HL-60/S4 treated with retinoic acid at 250 ng/mL for 4 days and 3 days (cell line): Measurements from ENCODE around the gene STEEP1.

Source experiments
- in situ Hi-C: fragments of 300-500 bp; cut with MboI; formaldehyde crosslinking; loops from 2 replicates; pipeline ENCODE4 v1.7.0; 2022; ENCODE audit warnings: low sequenced_read_pairs

Gene STEEP1

DNA sequence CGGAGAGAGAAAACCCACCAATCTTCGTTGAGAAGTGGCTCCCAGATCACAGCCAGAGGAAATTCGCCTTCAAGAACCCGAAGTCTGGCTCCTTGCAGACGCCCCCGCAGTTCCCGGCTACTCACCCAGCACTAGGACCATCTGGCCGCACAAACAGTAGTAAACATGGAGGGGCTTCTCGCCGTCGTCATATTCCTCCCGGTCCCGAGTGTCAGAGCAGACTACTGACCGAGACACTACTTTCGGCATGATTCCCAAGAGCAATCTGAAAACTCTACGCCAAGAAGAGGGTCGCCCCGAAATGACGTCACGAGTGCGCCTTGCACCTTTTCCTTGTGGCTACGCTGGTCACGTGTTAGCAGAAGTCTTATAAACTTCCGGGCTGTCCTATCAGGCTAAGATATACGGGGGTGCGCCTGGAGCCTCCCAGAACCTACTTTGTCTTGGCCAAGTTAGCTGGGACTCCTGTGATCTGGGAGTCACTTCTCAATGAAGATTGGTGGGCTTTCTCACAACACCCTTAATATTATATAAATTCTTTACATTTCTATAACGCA, at the start of gene STEEP1:
Gene STEEP1 (minus strand): TSS at position 303 of the 557 bp plus-strand sequence. CDS start 54 bp downstream, at position 249.
- in situ Hi-C loops = no loop called here

DNA sequence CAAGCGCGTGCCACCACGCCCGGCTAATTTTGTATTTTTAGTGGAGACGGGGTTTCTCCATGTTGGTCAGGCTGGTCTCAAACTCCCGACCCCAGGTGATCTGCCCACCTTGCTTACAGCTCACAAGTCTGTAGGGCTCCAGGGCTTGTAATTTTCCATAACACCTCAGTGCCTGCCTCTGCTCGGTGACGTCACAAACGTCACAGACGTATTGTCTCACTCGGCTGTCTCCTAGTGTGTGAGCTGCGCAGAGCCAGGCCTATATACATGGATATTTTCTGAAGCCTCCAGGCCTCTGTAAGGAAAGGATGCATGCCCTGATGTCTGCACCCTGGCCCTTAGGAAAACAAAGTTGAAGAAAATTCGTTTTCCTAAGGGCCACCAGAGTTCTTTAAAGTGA, 49.6 kb upstream of the STEEP1 start:
- in situ Hi-C loops = no loop called here

DNA sequence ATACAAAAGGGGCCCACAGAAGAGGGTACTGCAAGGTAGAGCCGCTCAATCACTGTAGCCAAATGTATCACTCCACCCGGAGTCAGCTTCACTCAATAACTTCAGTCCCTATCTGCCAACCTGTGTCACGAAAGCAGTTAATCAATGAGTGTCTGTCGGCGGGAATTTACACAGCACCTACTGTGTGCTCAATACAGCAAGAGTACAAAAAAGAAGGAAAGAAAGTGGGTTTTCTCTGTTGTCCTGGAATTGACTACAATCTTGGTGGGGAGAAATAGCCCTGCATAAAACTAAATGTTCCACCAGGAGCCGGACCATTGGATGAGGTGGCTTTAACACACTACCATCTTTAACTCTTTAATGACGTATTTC, 41.8 kb upstream of the STEEP1 start:
- in situ Hi-C loops = no loop called here

DNA sequence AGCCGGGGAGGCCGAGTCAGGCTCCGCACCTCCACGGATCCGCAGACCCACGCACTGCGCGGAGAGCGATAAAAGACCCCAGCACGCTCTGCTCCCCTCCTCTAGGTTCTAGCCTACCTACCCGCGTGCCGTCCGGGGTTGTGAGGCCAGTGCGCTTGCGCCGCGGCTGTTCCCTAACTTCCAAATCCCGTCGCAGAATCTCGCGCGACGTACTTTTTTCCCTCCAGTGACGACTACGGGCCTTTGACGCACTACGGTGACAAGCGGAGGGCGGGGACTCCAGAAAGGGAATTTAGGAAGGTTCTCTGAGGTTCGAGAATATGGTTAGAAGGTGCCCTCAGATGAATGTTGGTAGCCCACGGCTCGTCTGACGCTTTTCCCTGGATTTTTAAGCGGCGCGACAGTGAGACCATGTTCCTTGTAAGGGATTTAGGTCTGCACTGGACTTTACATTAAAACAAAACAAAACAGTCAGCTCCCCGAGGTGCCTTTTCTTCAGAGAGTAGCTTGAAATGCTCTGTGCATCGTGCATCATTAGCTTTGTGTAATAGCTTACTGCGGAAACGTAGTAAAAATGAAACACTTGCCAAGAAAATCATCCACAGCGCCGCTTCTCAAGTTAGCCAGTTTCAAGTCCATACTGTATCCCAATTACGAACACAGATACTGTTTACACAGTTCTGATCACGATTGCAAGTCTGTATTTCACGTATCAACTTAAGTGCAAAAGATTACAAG, 41.2 kb upstream of the STEEP1 start, which contains the start of gene NKRF:
Gene NKRF (minus strand): TSS at position 145 of the 738 bp plus-strand sequence.
- in situ Hi-C loops = no loop called here

DNA sequence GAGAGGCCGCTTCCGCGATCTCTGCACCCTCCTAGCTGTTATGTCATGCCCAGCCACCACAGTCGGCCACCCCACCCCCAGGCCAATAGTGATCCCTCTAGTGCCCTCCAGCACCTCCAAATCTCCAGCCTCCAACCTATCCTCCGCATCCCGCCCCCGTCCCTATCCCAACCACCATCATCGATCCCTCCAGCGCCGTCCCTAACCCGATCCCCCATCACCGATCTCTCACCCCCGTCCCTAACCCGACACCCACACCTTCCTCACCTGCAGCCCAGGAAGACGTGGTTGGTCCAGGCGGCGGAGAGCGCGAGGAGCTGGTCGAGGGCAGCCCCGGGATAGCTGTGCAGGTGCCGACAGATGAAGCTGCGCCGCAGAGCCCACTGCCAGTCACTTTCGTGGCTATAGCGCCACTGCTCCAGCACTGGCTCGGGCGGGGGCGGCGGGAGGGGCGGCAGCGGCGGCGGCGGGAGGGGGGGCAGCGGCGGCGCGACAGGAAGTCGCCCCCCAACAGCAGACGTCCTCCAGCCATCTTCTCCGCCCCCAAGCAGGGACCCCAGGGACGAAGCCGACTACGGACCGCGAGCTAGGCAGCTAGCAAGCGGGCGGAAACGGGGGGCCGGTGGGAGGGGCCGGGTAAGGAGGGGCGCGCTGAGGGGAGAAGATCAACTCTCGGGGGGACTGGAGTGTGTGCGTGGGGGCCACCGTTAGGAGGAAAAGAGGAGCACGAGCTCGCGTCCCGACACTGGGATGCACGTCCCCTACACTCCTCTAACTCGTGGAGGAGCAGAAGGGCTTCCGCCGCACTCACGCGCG, 40.5 kb upstream of the STEEP1 start:
- in situ Hi-C loops = no loop called here

DNA sequence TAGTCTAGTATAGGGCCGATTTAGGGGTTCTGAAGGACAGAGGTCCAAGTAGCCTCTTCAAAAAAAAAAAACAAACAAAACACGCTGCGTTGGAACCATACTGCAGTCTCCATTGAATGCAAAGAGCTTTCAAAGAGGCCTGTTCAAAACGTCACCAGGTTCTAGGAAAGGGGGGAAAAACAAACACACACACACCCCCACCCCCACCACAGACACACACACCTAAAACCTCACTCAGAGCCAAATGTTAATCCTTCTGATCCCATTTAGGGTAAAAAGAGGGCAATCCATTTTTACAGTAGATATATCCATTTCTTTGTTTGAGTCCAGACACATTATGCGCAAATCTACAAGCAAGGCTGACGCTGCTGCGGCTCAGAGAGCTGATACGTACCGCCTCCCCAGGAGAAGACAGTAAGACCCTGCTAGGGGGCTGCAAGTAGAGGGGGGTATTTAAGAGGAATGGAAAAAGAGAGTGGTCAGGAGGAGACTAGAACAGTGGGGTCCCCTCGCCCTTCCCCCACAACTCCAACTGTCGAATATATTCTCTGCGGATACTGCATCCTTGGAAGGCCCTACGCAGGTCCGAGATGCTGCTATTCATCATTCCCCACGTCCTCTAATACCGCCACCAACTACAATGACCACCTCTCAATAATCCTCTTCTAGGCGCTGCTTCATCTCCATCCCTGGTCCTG, 39.7 kb upstream of the STEEP1 start:
- in situ Hi-C loops = no loop called here

DNA sequence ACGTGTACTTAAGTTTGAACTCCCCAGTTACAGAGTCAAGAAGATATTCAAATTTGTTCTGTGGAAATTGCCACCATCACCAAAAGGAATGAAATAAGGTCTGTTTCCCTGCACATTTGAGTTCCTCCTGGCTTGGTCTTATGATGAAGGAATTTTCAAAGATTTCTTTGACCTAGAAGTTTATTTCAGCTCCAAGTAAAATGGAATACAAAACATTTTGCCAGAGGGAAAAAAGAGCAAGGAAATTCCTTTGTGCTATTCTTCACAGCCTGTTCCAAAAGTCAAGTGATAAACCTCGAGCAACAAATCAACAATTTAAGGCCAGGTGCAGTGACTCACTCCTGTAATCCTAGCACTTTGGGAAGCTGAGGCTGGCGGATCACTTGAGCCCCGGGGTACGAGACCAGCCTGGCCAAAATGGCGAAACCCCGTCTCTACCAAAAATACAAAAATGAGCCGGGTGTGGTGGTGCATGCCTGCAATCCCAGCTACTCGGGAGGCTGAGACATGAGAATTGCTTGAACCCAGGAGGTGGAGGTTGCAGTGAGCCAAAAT, 37.6 kb upstream of the STEEP1 start:
- in situ Hi-C loops = no loop called here

DNA sequence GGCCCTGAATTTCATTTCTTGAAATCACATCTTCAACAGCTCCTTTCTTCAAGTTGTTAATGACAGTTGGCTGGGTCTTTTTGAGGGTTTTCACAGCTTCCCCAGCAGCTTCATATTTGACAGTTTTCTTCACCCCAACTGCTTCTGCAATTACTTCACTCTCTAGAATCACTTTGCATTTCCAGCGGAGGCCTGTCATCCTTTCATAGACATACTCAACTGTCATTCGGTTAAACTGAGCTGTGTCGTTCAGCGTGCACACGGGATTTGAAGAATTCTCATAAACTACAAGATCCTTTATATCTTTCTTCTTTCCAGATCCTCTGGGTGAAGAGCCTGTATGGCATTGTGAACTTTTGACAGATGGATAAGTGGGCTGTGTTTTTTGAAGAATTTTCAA, 24.6 kb upstream of the STEEP1 start:
- in situ Hi-C loops = no loop called here

DNA sequence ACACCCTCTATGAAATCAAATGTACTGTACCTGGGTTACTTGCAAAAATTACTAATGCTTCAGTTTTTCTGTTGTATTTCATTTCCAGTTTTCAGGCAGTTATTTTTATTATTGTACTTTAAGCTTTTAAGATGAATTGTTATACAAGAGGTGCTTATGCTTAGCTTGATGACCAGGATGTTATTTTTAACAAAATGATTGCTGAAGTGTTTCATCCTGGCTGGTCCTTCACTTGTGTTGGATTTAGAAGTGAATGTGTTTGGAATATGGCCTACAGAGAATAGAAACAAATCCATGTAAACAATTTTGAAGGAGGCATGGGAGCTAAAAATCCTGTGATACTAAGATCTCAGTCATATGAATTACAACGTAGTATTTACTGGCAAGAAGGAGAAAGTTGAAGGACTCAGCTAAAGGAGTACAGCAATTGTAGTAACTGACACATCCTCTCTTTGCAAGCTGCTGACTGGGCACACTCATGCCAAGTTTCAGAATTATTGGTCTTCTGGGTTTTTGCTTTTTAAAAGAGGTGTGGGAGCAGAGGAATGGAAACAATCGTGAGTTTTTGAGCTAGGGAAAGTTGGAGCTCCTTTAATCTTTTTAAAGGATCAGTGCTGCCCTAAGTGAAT, 18.3 kb upstream of the STEEP1 start:
- in situ Hi-C loops = no loop called here

DNA sequence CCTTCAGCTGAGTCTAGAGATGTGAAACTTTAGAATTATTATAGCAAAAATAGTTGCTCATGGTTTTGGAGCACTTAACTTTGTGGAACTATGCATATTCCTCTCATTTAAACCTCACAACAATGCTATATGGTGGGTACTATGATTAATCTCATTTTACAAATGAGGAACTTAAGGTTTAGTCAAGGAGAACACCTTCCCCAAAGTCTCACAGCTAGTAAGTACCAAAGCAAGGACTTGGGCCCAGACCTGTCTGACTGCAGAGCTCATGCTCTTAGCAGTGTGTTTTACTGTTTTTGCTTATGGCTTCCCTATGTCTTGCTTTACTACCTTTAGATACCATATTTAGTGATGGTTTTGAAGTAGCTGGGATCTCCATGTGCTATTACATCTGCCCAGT, 14.2 kb upstream of the STEEP1 start:
- in situ Hi-C loops = no loop called here

DNA sequence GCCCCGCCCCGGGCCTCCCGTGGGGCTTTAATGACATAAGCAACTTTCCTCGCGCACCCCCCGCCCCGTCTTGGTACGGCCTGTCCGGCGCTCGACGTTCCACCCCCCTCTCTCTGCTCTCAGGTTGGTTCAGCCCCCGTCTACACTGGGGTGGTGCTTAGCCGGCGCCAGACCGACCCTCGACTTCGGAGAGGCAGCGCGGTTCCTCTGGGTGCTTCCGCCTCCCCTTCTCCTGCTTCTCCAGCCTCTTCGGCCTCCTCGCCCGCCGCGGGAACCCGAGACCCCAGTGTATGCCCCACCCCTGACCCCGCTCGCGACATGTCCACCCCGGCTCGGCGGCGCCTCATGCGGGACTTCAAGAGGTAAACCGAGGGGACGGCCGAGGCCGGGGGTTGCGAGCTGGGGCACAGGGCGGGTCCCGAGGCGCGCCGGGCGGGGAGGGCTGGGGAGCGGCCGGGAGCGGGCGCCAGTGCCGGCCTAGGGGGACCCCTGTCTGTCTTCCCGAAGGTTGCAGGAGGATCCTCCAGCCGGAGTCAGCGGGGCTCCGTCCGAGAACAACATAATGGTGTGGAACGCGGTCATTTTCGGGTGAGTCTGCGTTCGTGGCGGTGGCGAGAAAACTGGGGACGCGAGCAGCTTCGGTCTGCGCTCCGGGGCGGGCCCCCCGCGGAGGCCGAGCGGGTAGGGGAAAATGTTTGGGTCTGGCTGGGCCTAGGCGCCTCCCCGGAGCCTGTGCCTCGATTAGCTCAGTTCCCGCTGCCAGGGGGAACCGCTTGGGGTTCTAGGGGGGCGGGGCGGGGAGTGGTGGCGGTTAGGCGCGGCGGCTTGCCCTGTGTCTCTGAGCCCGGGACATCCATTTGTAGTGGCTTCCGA, 9.4 kb upstream of the STEEP1 start, which contains the start of gene UBE2A:
Gene UBE2A (plus strand): TSS at position 170 of the 873 bp plus-strand sequence. CDS start 149 bp downstream, at position 319.
- in situ Hi-C loops = no loop called here

DNA sequence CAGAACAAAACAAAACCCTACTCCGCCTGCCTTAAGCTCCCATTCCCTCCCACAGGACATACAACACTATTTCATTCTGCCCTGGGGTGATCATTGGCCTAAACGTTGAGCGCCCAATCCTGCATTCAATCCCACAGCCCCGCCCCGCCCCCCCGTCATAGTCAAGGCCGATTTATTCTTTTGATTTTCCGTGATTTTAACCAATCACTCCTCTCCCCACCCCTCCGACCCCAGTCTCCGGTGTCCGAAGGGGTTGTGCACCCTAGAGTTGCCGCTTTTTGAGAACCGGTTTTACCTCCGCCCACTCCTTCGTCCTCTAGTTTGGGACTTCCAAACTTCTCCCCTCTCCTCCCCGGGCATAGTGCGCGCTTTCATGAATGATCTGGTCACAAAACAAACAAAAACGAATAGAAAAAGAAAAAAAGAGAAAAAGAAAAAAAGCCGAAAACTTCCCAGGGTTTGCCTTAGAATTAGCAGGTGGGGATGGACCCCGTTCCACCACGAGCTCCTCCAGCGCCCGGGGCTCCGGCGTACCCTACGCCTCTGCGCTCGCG, 8.7 kb upstream of the STEEP1 start:
- in situ Hi-C loops = no loop called here

DNA sequence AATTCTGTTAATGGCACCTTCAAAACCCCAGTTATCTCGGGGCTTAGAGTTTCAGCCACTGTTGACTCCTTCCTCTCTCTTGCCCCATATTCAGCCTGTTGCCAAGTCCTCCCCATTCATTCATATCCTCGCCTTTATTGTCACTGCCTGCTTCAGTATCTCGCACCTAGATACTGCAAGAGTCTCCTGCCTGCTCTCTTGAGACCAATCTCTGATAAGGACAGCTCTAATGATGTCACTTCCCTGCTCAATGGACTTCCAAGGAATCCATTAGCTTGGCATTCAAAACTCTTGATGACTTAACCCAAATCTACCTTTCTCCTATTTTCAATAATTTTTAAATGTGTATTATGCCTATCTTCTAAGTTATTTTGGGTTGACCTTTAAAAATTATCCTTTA, 8.0 kb upstream of the STEEP1 start:
- in situ Hi-C loops = no loop called here

DNA sequence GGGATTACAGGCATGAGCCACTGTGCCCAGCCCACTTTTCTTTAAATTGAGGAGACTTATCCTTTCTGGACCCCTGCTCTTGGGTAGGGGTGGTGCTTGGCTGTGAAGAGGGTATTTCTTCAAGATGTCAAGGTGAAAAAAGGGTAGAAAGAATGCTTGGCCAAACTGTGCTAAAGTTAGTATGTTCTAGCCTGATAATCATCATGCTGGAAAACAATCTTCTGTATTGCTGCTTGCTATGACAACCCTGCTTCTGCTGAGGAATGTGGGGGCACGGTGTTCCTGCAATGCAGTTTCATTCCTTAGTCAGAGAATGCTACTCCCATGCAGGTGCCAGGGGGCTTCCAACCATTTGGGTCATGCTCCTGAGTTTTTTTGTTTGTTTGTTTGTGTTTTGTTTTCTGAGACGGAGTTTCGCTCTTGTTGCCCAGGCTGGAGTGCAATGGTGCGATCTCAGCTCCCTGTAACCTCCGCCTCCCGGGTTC, 5.2 kb upstream of the STEEP1 start:
- in situ Hi-C loops = no loop called here

DNA sequence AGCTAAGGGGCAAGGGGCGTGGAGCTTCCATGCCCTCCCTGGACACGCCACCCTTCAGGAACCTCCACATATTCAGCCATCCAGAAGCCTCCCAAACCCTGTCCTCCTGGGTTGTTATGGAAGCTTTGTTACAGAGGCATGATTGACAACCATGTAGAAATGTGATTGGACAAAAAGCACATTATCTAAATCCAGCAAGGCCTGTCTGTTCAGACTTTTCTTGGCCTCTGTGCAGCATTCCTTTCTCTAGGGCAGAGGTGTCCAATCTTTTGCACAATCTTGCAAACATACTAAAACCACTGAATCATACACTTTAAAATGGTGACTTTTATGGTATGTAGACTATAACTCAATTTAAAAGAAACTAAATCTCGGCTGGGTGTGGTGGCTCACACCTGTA, 12.7 kb downstream of the STEEP1 start:
- in situ Hi-C loops = no loop called here

DNA sequence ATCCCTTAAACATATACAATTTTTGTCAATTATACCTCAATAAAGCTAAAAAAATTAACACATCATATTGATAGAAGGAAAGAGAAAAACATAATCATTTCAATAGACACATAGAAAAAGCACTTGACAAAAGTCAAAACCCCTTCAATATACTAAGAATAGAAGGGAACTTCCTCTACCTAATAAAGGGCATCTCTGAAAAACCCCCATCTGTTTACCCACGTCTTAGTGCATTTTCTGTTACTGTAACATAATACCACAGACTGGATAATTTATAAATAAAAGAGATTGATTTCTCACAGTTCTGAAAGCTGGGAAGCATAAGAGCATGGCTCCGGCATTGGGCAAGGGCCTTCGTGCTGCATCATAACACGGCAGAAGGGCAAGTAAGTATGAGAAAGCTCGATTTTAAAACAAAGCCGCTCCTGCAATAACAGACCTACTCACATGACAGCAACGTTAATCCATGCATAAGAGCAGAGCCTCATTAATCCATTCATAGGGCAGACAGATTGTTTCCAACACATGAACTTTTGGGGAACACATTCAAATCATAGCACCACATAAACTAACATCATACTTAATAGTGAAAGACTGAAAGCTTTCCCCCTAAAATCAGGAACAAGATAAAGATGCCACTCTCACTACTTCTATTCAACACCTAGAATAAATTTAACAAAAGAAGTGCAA, 15.7 kb downstream of the STEEP1 start:
- in situ Hi-C loops = no loop called here

DNA sequence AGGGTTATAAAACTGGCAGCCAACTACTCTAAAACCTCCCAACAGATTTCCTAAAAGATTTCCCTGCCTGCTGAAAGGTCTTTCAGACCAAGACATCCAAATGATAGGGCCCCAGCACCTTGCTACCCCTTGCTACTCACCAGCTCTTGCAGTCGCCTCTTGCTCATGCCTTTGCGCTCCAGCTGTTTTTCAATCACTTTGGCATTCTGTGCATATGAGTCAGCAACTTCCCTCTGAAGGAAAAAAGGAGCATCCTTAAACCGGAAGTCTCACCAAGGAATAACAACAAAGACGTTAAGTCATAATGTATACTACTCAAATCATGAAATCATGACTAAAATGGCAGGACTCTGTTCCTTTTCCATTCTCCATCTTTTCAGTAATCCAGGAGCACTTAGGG, 24.0 kb downstream of the STEEP1 start:
- in situ Hi-C loops = no loop called here

DNA sequence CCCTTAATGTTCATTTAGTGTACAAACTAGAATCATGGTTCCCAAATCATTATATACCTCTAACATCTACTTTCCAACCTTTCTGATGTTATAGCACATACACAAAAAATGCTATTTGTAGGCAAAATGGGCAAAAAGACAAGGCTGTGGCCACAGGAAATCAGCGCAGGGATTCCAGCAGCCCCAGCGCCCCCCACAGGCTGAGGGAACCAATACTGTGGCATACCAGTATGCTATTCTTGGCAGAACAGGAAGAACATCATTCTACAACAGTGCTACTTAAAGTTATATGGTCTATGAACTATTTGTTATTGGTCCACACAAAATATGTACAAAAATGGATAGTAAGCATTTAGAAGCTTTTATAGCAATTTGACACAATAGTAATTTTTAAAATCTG, 25.3 kb downstream of the STEEP1 start:
- in situ Hi-C loops = no loop called here
